ENCODE results near the gene PRF1. TPM values are rescaled to one million over a fixed set of nuclear protein-coding genes. Genes with fewer than 3 reads are reported as not detected.
A peak's percentile ranks its signal among the peaks of the same experiment; 100 is the strongest.

Gene PRF1
- total and polyA plus RNA-seq, 2 of the 13 experiments (the other 11 are each of a cell fraction or from before 2014, with no cell fraction given): 1.00 to 1.4 TPM

GRCh38 chr10:70649526-70649925, 47.0 kb upstream of the PRF1 start (continued):
- no peak for TF ChIP-seq ZBED4 (CRISPR knock-in tag; IDR thresholded peaks at IDR 0.05; ENCODE audit: borderline replicate concordance)
- TF ChIP-seq NFKB2 (CRISPR knock-in tag; IDR thresholded peaks at IDR 0.05; ENCODE audit: borderline replicate concordance): no peak
- no peak for TF ChIP-seq HHEX (CRISPR knock-in tag; IDR thresholded peaks at IDR 0.05)

GRCh38 chr10:70648427-70648826, 45.9 kb upstream of the PRF1 start:
- no peak overlapping the region for H3K4me2 ChIP-seq (ENCODE audit: low read depth, low read length)
- no peaks in the 10 kb centered on the region for H4K20me1 ChIP-seq (ENCODE audit: insufficient read depth, low read length)
- CTCF ChIA-PET (ENCODE audit: low intra/inter-chr PET ratio, low total read pairs): no interaction called here
- no peaks in the 10 kb centered on the region for H3K27me3 ChIP-seq (ENCODE audit: control insufficient read depth in 1 of 2, insufficient read depth in 2 of 2, low read length in 2 of 2)
- no peak overlapping the region for H3K4me3 ChIP-seq (replicated peaks in 1 of 3; ENCODE audit: insufficient read depth in 1 of 3, low read depth in 2 of 3, low read length in 3 of 3)
- 0 out of 2 replicates have a peak, but pooled peaks cover 4% of the 10 kb centered on the region for H3K4me1 ChIP-seq (ENCODE audit: insufficient read depth, low read length)
- BruUV-seq (replicated peaks): no TSS peak
- in situ Hi-C loops (cut with HindIII; ENCODE audit: extremely low pct_ligation_motif_present, low pct_unique_long_range_greater_than_20kb) (no loop called here), intact Hi-C loops (cut with micrococcal nuclease; ENCODE audit: unreplicated experiment) (no loop called here)
- ATAC-seq (no peak), DNase-seq (ENCODE audit: low spot score) (peak; percentile 61), FAIRE-seq (no peak)
- WGBS (ENCODE audit: low lambda C conversion rate): 0% methylated on average over 2 of the region's 3 CpGs
- no peaks in the 10 kb centered on the region for H3K79me2 ChIP-seq (ENCODE audit: insufficient read depth, low read length)
- POLR2A ChIA-PET: no interaction called here
- no peak overlapping the region for H2AFZ ChIP-seq (ENCODE audit: low read length)
- H3K36me3 ChIP-seq (replicated peaks in 1 of 2; ENCODE audit: control insufficient read depth in 1 of 2, insufficient read depth in 2 of 2, low read length in 2 of 2): no peaks in the 10 kb centered on the region
- H3K9me3 ChIP-seq (ENCODE audit: low read length): peaks cover 26% of the 10 kb centered on the region
- H3K9ac ChIP-seq (ENCODE audit: insufficient read depth, low read depth, low read length): no peak overlapping the region
- H3K27ac ChIP-seq (ENCODE audit: extremely low read length, insufficient read depth, low read length): no peak overlapping the region
- TF ChIP-seq FOSL2 (CRISPR knock-in tag; IDR thresholded peaks at IDR 0.05) (peak; percentile 77), ADNP (CRISPR knock-in tag; IDR thresholded peaks at IDR 0.05) (no peak), ZNF234 (CRISPR knock-in tag; conservative IDR thresholded peaks at IDR 0.05) (no peak), ATF1 (CRISPR knock-in tag; IDR thresholded peaks at IDR 0.05) (no peak), IKZF5 (CRISPR knock-in tag; IDR thresholded peaks at IDR 0.05) (no peak), GTF2F1 (IDR thresholded peaks at IDR 0.05; ENCODE audit: low read length) (no peak), ZNF776 (CRISPR knock-in tag; IDR thresholded peaks at IDR 0.05) (no peak), ZNF235 (CRISPR knock-in tag; IDR thresholded peaks at IDR 0.05; ENCODE audit: borderline replicate concordance) (no peak), KAT2B (IDR thresholded peaks at IDR 0.05; ENCODE audit: borderline replicate concordance, low read depth, low read length) (no peak), JUN (CRISPR knock-in tag; IDR thresholded peaks at IDR 0.05) (no peak), ZXDC (CRISPR knock-in tag; IDR thresholded peaks at IDR 0.05) (no peak), SOX13 (IDR thresholded peaks at IDR 0.05) (no peak), SOX13 (CRISPR knock-in tag; conservative IDR thresholded peaks at IDR 0.05 in 1 of 2, IDR thresholded peaks at IDR 0.05 in 1 of 2) (peak in 1 of 2 experiments; percentile 71; a peak in 2 of 4 replicates), CREB3 (CRISPR knock-in tag; IDR thresholded peaks at IDR 0.05) (no peak)
